Right hindlimb (tissue), 1 donor: ENCODE results near the gene SPEF1.

ENCODE experiments used
- DNase-seq: peaks from one replicate; pipeline ENCODE4 v3.0.0-alpha.2; 2018

The SPEF1 gene

GRCh38 chr20:3728354-3728753 lies 52.9 kb downstream of the SPEF1 start:
- DNase-seq, result no peak
